ENCODE results near the gene IL11RA.

Gene IL11RA

DNA sequence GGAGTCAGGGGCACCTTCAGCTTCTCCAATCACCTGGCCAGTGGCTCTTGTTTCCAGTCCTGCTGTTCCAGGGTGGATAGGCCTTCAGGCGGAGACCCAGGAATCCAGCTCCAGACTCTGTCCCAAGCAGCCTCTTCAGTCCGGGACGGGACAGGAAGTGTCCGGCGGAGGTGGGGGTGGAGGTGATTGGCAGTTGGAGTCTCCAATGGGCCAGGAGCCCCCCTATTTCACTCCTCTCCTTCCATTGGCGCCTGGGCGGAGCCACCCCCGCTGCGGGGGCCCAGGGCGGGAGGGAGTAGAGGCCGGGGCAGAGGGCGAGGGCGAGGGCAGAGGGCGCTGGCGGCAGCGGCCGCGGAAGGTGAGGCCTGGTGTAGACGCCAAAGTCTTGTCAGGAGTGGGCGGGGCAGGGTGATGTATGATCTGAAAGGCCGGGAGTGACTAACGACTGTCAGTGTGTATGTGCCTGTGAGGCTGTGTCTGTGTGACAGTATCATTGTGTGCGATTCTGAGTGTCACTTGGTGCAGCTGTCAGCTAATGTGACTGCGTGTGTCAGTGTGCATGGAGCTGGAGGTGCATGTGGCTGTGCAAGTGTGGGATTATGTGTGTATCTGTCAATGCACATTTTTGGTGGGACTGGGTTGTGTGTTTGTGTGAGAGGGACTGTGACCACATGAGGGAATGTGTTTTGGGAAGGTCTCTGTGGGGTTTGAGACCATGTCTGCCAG is at the start of gene IL11RA:
Gene IL11RA (plus strand): TSS at position 310 of the 726 bp plus-strand sequence. CDS start 3,033 bp downstream, outside the sequence.
- peak; percentile 32 for DNase-seq (ENCODE audit: low spot score)

DNA sequence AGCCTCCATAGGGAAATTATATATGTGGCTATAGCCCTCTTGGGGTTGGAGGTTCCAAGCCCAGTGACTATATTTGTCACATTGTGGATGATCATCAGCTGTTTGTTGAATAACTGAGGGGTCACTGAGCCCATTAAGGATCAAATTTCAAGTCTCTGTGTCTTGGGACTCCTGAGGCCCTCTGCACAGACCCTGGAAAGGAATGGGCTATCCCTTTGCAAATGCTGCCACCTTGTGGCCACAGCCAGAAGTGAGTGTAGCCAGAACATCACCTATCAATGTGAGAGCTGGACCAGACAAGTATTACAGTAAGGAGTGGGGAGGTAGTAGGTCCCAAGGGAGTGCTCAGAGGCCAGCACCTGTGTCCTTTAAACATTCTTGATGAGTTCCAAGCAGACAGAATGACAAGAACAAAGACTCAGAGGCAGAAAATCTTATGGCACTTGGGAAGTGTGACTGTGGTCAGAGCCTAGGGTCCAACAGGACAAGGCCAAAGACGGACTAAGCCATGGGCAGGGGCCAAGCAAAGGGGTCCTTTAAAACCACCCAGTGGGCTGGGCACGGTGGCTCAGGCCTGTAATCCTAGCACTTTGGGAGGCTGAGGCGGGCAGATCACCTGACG is 48.3 kb upstream of the IL11RA start:
- peak; percentile 74 for DNase-seq (ENCODE audit: low spot score)

DNA sequence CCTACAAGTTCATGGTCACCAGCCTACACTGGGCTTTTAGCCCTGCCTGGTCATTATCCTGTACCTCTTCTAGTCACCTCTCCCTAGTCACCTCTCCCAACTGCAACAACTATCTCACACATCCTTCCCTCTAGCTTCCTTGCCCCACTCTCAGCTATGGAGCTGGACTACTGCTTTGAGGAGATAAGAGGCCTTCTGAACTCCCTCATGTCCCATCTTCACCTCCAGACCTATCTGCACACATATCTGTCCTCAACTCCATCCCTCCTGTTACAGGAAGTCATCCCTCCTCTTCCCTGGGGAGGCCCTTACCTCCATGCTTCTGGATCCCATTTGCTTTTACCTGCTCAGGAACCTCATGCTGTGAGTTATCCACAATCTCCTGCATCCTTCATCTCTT is 45.8 kb upstream of the IL11RA start:
- DNase-seq (ENCODE audit: low spot score), result no peak

- DNase-seq (ENCODE audit: low spot score), result no peak
These were observed 45.1 kb upstream of the IL11RA start for GRCh38 chr9:34606905-34607304.

DNA sequence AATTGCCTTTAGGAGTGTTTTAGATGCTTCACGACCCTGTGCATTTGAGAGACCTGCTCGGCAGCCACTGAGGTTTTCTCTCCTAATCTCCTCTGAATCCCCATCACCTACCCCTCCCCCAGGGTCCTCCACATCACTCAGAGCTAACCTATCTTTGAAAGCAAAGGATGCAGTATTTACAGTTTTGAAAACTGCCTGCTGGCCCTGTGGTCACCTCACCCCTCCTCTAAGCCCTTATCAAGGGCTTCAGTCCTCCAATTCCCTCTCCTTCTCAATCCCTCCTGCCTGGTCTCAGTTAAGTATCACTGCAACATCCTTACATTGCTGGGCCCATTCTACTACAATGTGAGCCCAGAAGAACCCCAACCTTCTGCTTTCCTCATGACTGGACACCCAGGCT is 44.7 kb upstream of the IL11RA start:
- no peak for DNase-seq (ENCODE audit: low spot score)

GRCh38 chr9:34610434-34611206 is 41.4 kb upstream of the IL11RA start:
- DNase-seq (ENCODE audit: low spot score), result no peak

GRCh38 chr9:34611251-34611810 is 40.7 kb upstream of the IL11RA start:
- DNase-seq (ENCODE audit: low spot score), result no peak

DNA sequence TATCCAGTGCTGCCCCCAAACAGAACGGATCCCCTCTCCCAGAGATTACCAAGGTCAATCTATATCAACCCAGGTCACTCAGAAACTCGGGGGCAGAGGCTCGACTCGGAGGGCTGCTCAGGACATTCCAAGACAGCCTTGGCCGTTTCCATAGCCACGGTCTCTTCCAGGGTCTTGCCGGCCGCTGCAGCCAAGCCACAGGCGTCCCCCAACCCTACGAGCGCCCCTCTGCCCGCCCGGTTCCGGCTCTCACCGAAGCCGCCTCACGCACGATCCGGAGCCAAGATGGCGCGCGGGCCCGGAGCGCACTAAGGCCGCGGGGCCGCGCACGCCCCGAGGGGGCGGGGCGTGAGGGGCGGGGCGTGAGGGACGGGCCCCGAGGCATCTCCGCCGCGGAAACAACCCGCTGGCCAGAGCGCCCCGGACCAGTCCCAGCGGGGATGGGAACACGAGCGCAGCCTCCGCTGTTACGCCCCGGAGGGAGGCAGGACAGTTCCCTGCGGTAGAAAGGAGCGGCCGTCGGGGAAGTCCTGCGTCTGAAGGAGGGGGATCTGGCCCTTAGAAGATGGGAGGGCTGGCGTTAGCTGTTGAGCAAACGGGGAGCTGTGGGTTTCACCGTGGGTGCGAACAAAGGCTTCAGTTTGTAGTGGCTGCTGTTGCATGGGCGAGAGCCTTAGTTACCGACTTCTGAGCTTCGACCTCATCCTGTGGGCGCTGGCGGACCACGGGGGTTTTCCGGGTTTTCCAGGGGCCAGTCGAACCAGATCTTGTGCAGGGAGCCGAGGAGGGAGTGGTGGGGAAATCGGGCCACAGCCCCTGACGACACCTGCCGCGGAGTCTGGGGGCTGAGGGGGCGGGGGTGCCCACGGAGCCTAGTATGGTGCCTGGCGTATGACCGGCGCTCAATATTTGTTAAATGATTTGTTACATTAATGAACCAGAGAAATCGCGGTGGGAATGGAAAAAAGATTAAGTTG is 39.9 kb upstream of the IL11RA start, which contains the start of gene RPP25L:
Gene RPP25L (minus strand): TSS at position 287 of the 977 bp plus-strand sequence. CDS start 801 bp downstream, outside the sequence.
- peak; percentile 79 for DNase-seq (ENCODE audit: low spot score)

DNA sequence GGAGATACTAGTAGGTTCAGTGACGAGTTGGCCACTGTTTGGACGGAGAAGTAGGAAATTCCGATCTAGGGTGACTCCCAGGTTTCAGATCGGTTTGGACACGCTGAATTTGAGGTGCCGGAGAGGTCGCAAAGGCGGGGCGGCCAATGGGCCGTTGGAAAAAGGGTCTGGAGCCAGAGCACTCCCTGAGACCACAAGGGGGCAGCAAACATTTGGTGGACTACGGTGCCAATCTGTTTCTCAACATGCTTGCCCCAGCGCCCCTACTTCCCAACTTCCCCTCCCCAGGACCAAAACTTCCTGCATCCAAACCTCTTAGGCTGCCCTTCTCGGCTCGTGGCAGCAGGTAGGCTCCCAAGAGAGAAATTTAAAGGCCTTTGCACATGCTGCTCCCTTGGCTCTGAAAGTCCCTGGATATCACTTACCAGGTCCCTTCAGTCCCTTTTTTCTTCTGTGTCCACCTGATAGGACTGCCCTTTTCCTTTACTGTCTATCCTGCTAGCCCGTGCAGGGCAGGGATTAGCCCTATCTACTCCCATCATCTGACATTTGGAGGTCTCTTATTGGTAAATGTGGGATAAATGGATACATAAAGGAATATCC is 39.1 kb upstream of the IL11RA start:
- DNase-seq (ENCODE audit: low spot score), result peak; percentile 73

DNA sequence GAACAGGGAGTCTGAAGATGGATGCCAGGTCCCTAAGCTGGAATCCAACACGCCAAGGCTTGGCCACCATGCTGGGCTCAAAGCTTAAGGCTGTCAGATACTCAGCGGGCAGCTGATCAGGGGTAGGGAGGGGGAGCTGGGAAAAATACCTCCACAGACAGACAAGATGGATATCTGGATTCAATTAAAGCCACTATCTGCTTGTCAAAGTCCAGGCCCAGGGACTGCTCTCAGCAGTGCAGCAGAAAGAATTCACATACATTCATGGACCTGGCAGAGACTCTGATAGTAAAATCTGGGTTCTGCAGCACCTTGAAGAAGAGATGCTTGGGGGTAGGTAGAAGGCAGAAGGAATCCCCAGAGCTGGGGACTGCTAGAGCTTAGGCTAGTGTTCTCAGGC is 36.9 kb upstream of the IL11RA start:
- DNase-seq (ENCODE audit: low spot score), result no peak

GRCh38 chr9:34620061-34620994 is 31.7 kb upstream of the IL11RA start, which contains the start of gene DCTN3:
Gene DCTN3, minus strand, starts transcription at chr9:34620495. Its CDS starts 31 bp downstream, at chr9:34620464.
- peak; percentile 94 for DNase-seq (ENCODE audit: low spot score)

DNA sequence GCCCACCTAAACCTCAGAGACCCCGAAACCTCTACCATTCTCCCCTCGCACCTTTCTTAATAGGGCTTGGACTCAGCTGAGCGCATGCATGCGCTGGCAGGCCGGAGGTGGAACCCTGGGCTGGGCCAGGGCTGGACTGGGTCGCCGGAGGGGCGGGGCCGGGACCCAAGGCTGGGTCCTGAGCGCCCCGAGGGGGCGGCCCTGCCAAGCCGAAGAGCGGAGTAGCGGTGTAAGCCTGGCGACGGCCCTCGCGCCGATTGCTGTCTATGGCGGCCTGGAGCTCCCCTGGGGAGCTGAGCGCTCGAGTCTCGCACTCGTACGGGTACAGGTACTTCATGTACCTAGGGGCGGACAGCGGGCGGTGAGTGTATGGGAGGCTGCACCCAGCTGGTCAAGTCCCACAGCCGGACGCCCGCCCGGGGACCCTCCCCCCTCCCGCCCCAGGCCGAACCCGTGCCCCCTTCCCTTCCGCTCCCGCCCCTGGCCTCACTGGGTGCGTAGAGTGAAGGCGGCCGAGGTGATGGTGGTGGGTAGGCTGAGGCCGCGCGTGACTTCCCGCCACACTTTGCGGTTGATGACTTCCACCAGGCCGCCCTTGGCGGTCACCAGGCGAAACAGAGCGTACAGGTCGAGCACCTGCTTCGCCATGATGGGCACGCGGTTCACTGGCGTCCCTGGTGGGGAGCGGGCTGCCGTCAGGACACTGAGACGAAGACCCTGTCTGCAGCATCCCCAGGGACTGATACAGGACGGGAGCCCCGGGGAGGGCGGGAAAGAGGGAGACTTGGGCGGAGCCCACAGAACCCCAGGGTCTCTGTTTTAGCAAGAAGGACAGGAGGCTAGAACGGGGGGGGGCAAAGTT is 28.4 kb upstream of the IL11RA start:
- no peak for DNase-seq (ENCODE audit: low spot score)

- DNase-seq (ENCODE audit: low spot score), result no peak
These were observed 27.4 kb upstream of the IL11RA start for GRCh38 chr9:34624475-34625185.

DNA sequence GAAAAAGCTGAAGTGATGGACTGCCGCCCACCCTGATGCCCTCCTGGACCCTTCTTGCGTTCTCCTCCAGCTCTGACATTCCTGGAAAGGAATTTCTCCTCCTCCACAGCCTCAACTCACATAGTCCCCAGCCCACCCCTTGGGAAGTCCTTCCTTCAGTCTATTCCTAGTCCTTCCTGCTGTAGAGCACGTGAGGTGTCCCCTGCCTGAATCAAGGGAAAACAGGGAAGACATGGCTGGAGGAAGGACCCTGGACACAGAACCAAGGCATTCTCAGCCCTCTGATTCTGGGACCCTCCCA is 26.8 kb upstream of the IL11RA start:
- no peak for DNase-seq (ENCODE audit: low spot score)

DNA sequence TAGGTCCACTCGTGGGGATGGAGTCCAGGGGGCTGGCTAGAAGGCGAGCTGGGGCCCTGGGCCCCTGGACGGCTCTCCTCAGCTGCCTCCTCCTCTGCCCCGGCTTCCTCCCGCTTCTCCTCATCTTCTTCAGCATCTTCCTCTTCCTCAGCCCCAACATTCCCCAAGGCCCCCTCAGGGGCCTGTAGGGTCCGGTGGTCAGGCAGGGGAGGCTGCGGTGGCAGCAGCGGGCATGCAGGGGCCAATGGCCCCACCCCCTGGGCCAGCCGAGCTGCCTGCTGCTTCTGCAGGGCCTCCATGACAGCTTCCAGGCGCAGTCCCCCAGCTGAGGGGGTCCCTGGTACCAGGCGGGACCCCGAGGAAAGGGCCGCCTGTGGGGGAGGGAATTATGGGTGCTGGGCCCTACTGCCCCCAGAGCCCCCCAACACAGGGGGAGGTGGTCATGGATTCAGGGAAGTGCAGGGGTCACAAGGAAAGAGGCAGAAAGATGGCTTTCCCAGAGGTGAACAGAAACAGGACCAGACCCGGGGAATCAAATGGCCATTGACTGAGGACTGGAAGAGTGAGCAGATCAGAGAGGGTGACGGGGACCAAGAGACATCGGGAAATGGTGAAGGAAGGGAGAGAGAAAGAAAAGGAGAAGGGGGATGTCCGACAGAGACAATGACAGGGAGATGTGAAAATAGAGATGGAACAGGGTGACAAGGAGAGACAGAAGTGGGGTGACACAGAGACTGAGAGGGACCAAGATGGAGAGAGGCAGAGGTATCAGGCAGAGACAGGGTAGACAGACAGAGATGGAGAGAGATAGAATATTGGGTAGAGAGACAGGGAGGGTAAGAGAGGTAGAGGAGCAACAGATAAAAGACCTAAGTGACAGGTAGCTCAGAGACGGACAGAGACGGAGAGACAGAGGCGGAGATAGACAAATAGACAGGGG is 24.0 kb upstream of the IL11RA start:
- no peak for DNase-seq (ENCODE audit: low spot score)

- no peak for DNase-seq (ENCODE audit: low spot score)
These were observed 23.1 kb upstream of the IL11RA start, which contains the start of gene ARID3C for GRCh38 chr9:34628656-34629490. Gene ARID3C, minus strand, starts transcription at chr9:34629066. Its CDS starts 1,052 bp downstream, at chr9:34628014.
